GM12872 (cell line): ENCODE data around the gene CATSPERZ.

ENCODE experiments used
- CTCF ChIP-seq: IDR thresholded peaks from 3 replicates; pipeline ENCODE4 v1.5.1; 2011; ENCODE audit warnings: low read depth, mild to moderate bottlenecking, low read length, moderate library complexity; ENCODE audit not compliant: insufficient read depth

Gene CATSPERZ

DNA sequence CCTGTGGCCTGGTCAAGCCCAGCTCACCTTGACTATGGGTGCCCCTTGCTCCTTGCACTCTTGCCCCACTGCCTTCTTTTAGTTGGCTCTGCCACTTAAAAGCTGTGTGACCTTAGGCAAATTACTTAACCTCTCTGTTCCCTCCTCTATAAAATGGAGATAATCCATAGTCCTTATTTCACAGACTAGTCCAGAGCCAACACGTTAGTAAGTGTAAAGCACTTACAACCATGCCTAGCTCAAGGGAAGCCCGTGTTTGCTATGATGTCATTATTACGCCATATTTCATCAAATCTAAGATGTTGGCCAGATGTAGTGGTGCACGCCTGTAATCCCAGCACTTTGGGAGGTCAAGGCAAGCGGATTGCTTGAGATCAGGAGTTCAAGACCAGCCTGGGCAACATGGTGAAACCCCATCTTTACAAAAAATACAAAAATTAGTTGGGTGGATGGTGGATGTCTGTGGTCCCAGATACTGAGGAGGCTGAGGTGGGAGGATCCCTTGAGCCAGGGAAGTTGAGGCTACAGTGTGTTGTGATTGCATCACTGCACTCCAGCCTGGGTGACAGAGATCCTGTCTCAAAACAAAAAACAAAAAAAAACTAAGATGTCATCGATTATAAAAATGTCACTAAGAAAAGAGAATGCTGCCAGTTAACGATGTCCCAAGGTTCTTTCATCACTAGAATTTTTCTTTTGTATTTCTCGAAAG is 37.5 kb downstream of the CATSPERZ start:
- no peak for TF ChIP-seq CTCF

DNA sequence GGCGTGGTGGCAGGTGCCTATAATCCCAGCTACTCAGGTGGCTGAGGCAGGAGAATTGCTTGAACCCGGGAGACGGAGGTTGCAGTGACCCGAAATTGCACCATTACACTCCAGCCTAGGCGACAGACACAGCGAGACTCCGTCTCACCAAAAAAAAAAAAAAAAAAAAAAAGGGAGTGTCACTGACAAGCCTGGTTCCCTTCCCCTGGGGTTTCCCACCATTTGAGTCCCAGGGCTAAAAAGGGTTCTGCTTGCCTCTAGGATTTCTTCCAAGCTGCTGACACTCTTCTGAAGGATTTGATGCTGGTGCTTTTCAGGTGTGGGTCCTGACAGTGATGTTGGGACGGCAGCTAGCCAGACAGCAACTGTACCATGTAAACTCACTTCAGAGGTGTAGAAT is 38.6 kb downstream of the CATSPERZ start:
- TF ChIP-seq CTCF = no peak

GRCh38 chr11:64339286-64339685 is 39.1 kb downstream of the CATSPERZ start:
- no peak for TF ChIP-seq CTCF

DNA sequence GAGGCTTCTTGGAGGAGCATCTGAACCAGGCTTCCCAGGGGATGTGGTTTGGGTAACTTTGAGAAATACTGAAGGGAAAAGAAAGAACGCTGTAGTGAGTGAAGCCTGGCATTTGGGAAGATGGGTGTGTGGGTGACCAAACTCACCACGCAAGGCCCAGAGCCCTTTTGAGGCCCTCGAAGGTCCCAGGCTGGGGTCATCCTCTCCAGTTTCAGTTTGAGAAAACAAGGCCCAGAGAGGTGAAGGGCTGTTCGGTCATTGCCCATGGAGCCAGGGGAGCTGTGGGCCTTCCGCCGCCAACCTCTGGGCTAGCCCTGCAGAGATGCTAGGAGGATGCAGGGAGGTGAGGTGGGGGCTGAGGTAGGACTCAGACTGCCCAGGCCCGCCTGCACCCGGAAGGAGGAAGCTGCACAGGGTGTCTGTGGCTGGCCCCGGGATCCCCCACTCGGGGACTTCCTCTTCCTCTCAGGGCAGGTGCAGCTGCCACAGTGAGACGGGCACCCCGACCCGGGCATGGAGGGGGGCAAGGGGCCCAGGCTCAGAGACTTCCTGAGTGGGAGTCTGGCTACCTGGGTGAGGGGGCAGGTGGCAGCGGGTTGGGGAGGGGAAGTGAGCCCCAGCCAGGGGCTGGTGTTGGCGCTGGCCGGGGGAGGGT is 39.7 kb downstream of the CATSPERZ start, which contains the start of gene CCDC88B:
CCDC88B (plus strand) TSS at position 451 of the 655 bp plus-strand sequence; CDS start at position 514, 63 bp downstream.
- no peak for TF ChIP-seq CTCF

DNA sequence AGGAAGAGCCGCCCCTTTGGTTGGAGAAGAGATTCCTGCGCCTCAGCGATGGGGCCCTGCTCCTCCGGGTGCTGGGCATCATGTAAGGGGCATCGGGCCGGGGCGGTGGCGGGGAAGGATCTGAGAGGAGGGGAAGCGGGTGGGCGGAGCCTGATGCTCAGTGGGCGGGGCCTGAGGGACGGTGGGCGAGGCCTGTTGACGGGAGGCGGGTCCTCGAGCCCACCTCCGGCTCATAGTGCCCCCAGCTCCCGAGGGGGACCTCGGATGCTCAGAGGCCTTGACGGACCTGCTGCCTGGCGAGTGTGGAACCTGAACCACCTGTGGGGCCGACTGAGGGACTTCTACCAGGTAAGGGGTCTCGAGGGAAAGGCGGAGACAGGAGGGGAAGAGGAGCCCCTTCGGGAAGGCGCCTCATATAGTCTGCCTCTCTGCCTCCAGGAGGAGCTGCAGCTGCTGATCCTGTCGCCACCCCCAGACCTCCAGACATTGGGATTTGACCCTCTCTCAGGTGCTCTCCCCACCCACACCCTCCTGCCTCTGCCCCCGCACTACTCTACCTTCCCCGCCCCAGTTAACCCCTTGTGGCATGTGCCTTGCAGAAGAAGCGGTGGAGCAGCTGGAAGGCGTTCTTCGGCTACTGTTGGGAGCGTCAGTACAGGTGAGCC is 40.6 kb downstream of the CATSPERZ start:
- 0 out of 3 replicates have a peak, but pooled peaks have one; percentile 10 for TF ChIP-seq CTCF

GRCh38 chr11:64341429-64341828 is 41.3 kb downstream of the CATSPERZ start:
- no peak for TF ChIP-seq CTCF

DNA sequence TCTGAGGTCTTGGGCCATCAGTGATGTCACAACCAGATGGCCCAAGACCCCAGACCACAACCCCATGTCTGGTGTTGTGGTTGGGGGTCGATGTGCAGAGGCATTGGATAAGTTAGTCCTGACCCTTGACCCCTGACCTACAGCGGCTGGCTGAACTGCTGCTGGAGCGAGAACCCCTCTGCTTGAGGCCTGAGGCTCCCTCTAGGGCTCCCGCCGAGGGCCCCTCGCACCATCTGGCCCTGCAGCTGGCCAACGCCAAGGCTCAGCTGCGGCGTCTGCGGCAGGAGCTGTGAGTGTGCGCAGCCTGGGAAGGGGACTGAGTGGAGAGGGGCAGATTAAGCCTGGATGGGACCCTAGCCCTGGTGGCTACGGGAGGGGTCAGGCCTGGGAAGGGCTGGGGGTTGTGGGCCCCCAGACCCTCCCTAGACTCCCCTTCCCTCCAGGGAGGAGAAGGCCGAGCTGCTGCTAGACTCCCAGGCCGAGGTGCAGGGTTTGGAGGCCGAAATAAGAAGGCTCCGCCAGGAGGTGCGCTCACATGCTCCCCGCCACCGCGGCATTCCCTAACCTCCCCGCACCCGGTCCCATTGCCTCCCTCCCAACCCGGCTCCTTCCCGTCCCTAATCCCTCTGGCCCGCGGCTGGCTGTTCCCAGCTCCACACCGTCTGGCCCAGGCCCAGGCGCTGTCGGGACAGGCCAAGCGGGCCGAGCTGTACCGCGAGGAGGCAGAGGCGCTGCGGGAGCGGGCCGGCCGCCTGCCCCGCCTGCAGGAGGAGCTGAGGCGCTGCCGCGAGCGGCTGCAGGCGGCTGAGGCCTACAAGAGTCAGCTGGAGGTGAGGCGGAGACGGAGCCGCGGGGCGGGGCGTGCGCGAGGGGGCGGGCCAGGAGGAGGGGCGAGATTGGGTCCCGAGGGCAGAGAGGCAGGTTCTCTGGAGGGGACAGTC is 42.0 kb downstream of the CATSPERZ start:
- TF ChIP-seq CTCF = peak; percentile 42; the same call in 2 of the 3 replicates
